H9 (cell line): Measurements from ENCODE around the gene IGF1. TPM values are rescaled to one million over a fixed set of nuclear protein-coding genes. Genes with fewer than 3 reads are reported as not detected.

ENCODE experiments used
- DNase-seq: peaks from one replicate; pipeline ENCODE4 v3.0.0-alpha.2; 2017
- H2AFZ ChIP-seq: one replicate; pipeline ENCODE4 v1.6.1; 2013; ENCODE audit warnings: mild to moderate bottlenecking, low read length, control low read depth, moderate library complexity
- H2AK5ac ChIP-seq: 2 replicates; pipeline ENCODE4 v1.6.1; 2013; ENCODE audit warnings: low read length, control low read depth, mixed read lengths; ENCODE audit not compliant: insufficient read length
- H2BK120ac ChIP-seq: one replicate; pipeline ENCODE4 v1.6.1; 2013; ENCODE audit warnings: low read depth, mild to moderate bottlenecking, low read length, control low read depth, inconsistent platforms; ENCODE audit not compliant: poor library complexity, severe bottlenecking
- H2BK12ac ChIP-seq: 2 replicates; pipeline ENCODE4 v1.6.1; 2013; ENCODE audit warnings: low read length, control low read depth, mixed read lengths, low read depth; ENCODE audit not compliant: insufficient read length
- H2BK15ac ChIP-seq: 2 replicates; pipeline ENCODE4 v1.6.1; 2013; ENCODE audit warnings: low read depth, low read length, control low read depth
- H2BK20ac ChIP-seq: one replicate; pipeline ENCODE4 v1.6.1; 2013; ENCODE audit warnings: low read depth, mild to moderate bottlenecking, low read length, control low read depth, inconsistent platforms; ENCODE audit not compliant: poor library complexity, severe bottlenecking
- H2BK5ac ChIP-seq: 2 replicates; pipeline ENCODE4 v1.6.1; 2013; ENCODE audit warnings: low read length, control low read depth, mixed read lengths; ENCODE audit not compliant: insufficient read length
- H3K14ac ChIP-seq: 2 replicates; pipeline ENCODE4 v1.6.1; 2013; ENCODE audit warnings: low read length, control low read depth; ENCODE audit not compliant: insufficient read depth
- H3K18ac ChIP-seq: 2 replicates; pipeline ENCODE4 v1.6.1; 2013; ENCODE audit warnings: low read depth, mild to moderate bottlenecking, mixed read lengths, low read length, control low read depth; ENCODE audit not compliant: insufficient read length
- H3K23ac ChIP-seq: 2 replicates; pipeline ENCODE4 v1.6.1; 2013; ENCODE audit warnings: low read length, control low read depth, mixed read lengths, low read depth; ENCODE audit not compliant: insufficient read length
- H3K23me2 ChIP-seq: 2 replicates; pipeline ENCODE4 v1.6.1; 2013; ENCODE audit warnings: low read depth, mild to moderate bottlenecking, mixed read lengths, low read length, control low read depth; ENCODE audit not compliant: insufficient read length, poor library complexity, severe bottlenecking
- H3K27ac ChIP-seq: 2 replicates; pipeline ENCODE4 v1.5.1; 2013; ENCODE audit warnings: low read length, control low read depth, mixed read lengths, low read depth; ENCODE audit not compliant: insufficient read length
- H3K27me3 ChIP-seq: 2 replicates; pipeline ENCODE4 v1.6.1; 2013; ENCODE audit warnings: low read length, control low read depth, inconsistent platforms; ENCODE audit not compliant: insufficient read depth
- H3K4ac ChIP-seq: 2 replicates; pipeline ENCODE4 v1.6.1; 2013; ENCODE audit warnings: low read depth, mild to moderate bottlenecking, control low read depth, inconsistent platforms, low read length, moderate library complexity
- H3K4me1 ChIP-seq: 2 replicates; pipeline ENCODE4 v1.6.1; 2013; ENCODE audit warnings: low read length, control low read depth, inconsistent platforms; ENCODE audit not compliant: insufficient read depth
- H3K4me2 ChIP-seq: 2 replicates; pipeline ENCODE4 v1.6.1; 2013; ENCODE audit warnings: low read length, control low read depth, mixed read lengths; ENCODE audit not compliant: insufficient read length, insufficient read depth
- H3K56ac ChIP-seq: 2 replicates; pipeline ENCODE4 v1.6.1; 2013; ENCODE audit warnings: low read depth, mild to moderate bottlenecking, mixed read lengths, low read length, control low read depth; ENCODE audit not compliant: insufficient read length
- H3K79me1 ChIP-seq: 2 replicates; pipeline ENCODE4 v1.6.1; 2013; ENCODE audit warnings: low read depth, mild to moderate bottlenecking, moderate library complexity, low read length, control low read depth, inconsistent platforms; ENCODE audit not compliant: insufficient read depth, poor library complexity, severe bottlenecking
- H3K79me2 ChIP-seq: 2 replicates; pipeline ENCODE4 v1.6.1; 2013; ENCODE audit warnings: low read length, control low read depth, inconsistent platforms; ENCODE audit not compliant: insufficient read depth
- H3K9ac ChIP-seq: 2 replicates; pipeline ENCODE4 v1.6.1; 2013; ENCODE audit warnings: low read length, control low read depth, mixed read lengths; ENCODE audit not compliant: insufficient read length; ENCODE audit errors: extremely low read depth
- H3K9me3 ChIP-seq: one replicate; pipeline ENCODE4 v1.6.1; 2013; ENCODE audit warnings: low read depth, low read length, inconsistent platforms; ENCODE audit not compliant: control insufficient read depth
- H3T11ph ChIP-seq: one replicate; pipeline ENCODE4 v1.6.1; 2013; ENCODE audit warnings: mild to moderate bottlenecking, low read length, control low read depth, inconsistent platforms
- H4K20me1 ChIP-seq: one replicate; pipeline ENCODE4 v1.6.1; 2013; ENCODE audit not compliant: control insufficient read depth, insufficient read length, insufficient read depth
- H4K5ac ChIP-seq: 2 replicates; pipeline ENCODE4 v1.6.1; 2013; ENCODE audit warnings: low read depth, mild to moderate bottlenecking, mixed read lengths, low read length, control low read depth; ENCODE audit not compliant: insufficient read length
- H4K8ac ChIP-seq: replicated peaks from 2 replicates; pipeline ENCODE4 v1.6.1; 2013; ENCODE audit warnings: low read length, control low read depth, mixed read lengths, low read depth; ENCODE audit not compliant: insufficient read length
- H4K91ac ChIP-seq: 2 replicates; pipeline ENCODE4 v1.6.1; 2013; ENCODE audit warnings: low read depth, mild to moderate bottlenecking, moderate library complexity, mixed read lengths, low read length, control low read depth; ENCODE audit not compliant: insufficient read length
- H3K27ac Mint-ChIP-seq, 3 experiments: 2 replicates in 2 of 3; 3 replicates in 1 of 3; pipeline ENCODE4 v1.8.0; 2020 to 2021; ENCODE audit warnings: mixed read lengths in 3 of 3, mild to moderate bottlenecking in 1 of 3, moderate library complexity in 1 of 3
- H3K27me3 Mint-ChIP-seq: 2 replicates; pipeline ENCODE4 v1.8.0; 2021; ENCODE audit warnings: low read depth, mild to moderate bottlenecking, moderate library complexity, mixed read lengths
- H3K36me3 Mint-ChIP-seq, 3 experiments: 2 replicates in 2 of 3; 3 replicates in 1 of 3; pipeline ENCODE4 v1.8.0; 2020 to 2021; ENCODE audit warnings: low read depth in 3 of 3, mixed read lengths in 3 of 3; ENCODE audit not compliant: insufficient read depth in 1 of 3
- H3K4me1 Mint-ChIP-seq, 2 experiments: 2 replicates each; pipeline ENCODE4 v1.8.0; 2020; ENCODE audit warnings: mixed read lengths in 2 of 2
- H3K4me3 Mint-ChIP-seq, 2 experiments: 2 replicates in 1 of 2; 3 replicates in 1 of 2; pipeline ENCODE4 v1.8.0; 2020 to 2021; ENCODE audit warnings: mild to moderate bottlenecking in 2 of 2, mixed read lengths in 2 of 2, moderate library complexity in 1 of 2
- H3K9me3 Mint-ChIP-seq, 2 experiments: 2 replicates in 1 of 2; 3 replicates in 1 of 2; pipeline ENCODE4 v1.8.0; 2020; ENCODE audit warnings: mild to moderate bottlenecking in 2 of 2, mixed read lengths in 2 of 2, moderate library complexity in 1 of 2
- WGBS: extraction: QIAGEN DNeasy Blood & Tissue Kit; methylation state at CpG from one replicate; pipeline ENCODE4 v1.1.7; 2013; ENCODE audit warnings: missing lambda C conversion rate, low lambda C conversion rate, mixed read lengths; ENCODE audit not compliant: insufficient read length; ENCODE audit errors: extremely low coverage; 5-methylcytosine and 5-hydroxymethylcytosine counted together
- total RNA-seq: library from RNA; stranded (reverse); gene quantifications from 2 replicates; pipeline ENCODE4 v1.2.1, GENCODE V29; 2021
- TF ChIP-seq, protein P1 (sequence below): fragments of 200-600 bp; sonication (generic); conservative IDR thresholded peaks from 3 replicates; pipeline ENCODE4 v1.8.0; 2021; ENCODE audit warnings: antibody characterized with exemption, mild to moderate bottlenecking

The IGF1 gene
- total RNA-seq, 1 experiment from 2014 or later, result not detected

DNA sequence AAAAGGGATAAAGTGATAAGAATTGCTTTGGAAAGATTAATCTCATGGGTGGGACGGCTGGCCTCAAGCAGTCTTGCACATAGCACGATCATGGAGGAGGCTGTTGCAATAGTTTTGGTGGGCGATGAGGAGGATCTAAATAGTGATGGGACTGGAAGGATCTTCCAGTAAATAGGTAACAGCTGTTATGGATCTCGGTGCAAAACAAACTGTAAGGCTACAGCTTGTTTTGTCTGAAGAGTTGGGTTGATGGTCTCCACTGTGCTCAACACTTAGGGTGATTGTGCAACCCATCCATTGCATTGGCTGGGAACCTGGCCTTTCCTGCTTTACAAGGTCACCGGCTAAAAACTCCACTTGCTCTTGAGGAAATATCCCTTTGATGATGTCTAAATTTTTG lies 21.0 kb downstream of the IGF1 start:
- Histone ChIP-seq H3K79me2 (no peaks in the 10 kb centered on the region), H2BK15ac (no peak overlapping the region), H3K4me1 (no peaks in the 10 kb centered on the region), H4K5ac (no peak overlapping the region), H2AK5ac (no peak overlapping the region), H2AFZ (no peak overlapping the region), H2BK12ac (no peak overlapping the region), H4K20me1 (no peaks in the 10 kb centered on the region), H3K18ac (no peak overlapping the region), H3T11ph (no peak overlapping the region), H3K9me3 (no peaks in the 10 kb centered on the region), H2BK20ac (no peak overlapping the region), H3K23ac (no peak overlapping the region), H3K14ac (no peak overlapping the region), H3K27me3 (no peaks in the 10 kb centered on the region), H2BK120ac (no peak overlapping the region), H3K4me2 (no peak overlapping the region), H4K8ac (no peak overlapping the region), H3K23me2 (no peaks in the 10 kb centered on the region), H3K56ac (no peak overlapping the region), H3K4ac (no peak overlapping the region), H4K91ac (no peak overlapping the region), H3K27ac (no peak overlapping the region), H3K79me1 (no peaks in the 10 kb centered on the region), H2BK5ac (no peak overlapping the region), H3K9ac (no peak overlapping the region)
- H3K4me1 Mint-ChIP-seq, result peaks cover 11 to 16% of the 10 kb centered on the region in 2 experiments; a peak in 3 of 4 replicates
- TF ChIP-seq, protein P1, sequence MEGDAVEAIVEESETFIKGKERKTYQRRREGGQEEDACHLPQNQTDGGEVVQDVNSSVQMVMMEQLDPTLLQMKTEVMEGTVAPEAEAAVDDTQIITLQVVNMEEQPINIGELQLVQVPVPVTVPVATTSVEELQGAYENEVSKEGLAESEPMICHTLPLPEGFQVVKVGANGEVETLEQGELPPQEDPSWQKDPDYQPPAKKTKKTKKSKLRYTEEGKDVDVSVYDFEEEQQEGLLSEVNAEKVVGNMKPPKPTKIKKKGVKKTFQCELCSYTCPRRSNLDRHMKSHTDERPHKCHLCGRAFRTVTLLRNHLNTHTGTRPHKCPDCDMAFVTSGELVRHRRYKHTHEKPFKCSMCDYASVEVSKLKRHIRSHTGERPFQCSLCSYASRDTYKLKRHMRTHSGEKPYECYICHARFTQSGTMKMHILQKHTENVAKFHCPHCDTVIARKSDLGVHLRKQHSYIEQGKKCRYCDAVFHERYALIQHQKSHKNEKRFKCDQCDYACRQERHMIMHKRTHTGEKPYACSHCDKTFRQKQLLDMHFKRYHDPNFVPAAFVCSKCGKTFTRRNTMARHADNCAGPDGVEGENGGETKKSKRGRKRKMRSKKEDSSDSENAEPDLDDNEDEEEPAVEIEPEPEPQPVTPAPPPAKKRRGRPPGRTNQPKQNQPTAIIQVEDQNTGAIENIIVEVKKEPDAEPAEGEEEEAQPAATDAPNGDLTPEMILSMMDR, result no peak
- no peaks in the 10 kb centered on the region; the same call in 1 of the 2 replicates for H3K27me3 Mint-ChIP-seq
- H3K9me3 Mint-ChIP-seq, result no peaks in the 10 kb centered on the region
- no peak overlapping the region for H3K4me3 Mint-ChIP-seq
- H3K27ac Mint-ChIP-seq, result no peak overlapping the region
- no peaks in the 10 kb centered on the region; a peak in 1 of 7 replicates for H3K36me3 Mint-ChIP-seq
- DNase-seq, result no peak
- WGBS, result no CpG with 5 or more reads among the region's 5 CpGs
